KOPT-K1 (cell line): ENCODE data around the gene HRG.

ENCODE experiments used
- H3K27ac ChIP-seq: fragments of 200-600 bp; sonication (generic); 2 replicates; pipeline ENCODE4 v1.5.1; 2016; ENCODE audit warnings: antibody characterized with exemption, mild to moderate bottlenecking, low read depth, low read length; ENCODE audit not compliant: poor library complexity, severe bottlenecking
- H3K36me3 ChIP-seq: fragments of 200-600 bp; sonication (generic); 2 replicates; pipeline ENCODE4 v1.5.1; 2017; ENCODE audit warnings: antibody characterized with exemption, mild to moderate bottlenecking, low read length, moderate library complexity; ENCODE audit not compliant: insufficient read depth
- H3K9me3 ChIP-seq: fragments of 200-600 bp; sonication (generic); 2 replicates; pipeline ENCODE4 v1.5.1; 2017; ENCODE audit warnings: antibody characterized with exemption, low read length, mild to moderate bottlenecking; ENCODE audit not compliant: insufficient read depth, poor library complexity, severe bottlenecking

The HRG gene, protein sequence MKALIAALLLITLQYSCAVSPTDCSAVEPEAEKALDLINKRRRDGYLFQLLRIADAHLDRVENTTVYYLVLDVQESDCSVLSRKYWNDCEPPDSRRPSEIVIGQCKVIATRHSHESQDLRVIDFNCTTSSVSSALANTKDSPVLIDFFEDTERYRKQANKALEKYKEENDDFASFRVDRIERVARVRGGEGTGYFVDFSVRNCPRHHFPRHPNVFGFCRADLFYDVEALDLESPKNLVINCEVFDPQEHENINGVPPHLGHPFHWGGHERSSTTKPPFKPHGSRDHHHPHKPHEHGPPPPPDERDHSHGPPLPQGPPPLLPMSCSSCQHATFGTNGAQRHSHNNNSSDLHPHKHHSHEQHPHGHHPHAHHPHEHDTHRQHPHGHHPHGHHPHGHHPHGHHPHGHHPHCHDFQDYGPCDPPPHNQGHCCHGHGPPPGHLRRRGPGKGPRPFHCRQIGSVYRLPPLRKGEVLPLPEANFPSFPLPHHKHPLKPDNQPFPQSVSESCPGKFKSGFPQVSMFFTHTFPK

DNA sequence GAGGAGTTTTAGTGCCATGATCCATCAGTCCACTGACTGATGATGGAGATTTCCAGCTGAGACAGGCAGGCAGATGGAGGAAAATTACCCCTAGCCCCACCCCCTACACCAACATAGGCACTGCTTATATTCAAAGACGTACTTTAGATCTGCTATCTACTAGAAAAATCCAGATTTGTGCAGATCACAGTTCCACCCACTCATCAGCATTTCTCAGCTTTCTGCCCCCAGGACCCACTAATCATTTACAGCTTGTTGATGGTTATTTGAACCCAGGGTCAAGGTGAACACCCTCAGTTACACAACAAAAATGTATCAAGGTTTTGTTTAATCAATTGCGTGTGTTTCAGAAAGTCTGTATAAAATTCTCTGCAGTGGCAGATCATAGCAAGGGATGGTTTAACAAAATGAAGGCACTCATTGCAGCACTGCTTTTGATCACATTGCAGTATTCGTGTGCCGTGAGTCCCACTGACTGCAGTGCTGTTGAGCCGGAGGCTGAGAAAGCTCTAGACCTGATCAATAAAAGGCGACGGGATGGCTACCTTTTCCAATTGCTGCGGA, at the start of gene HRG:
HRG (plus strand) TSS at position 390 of the 564 bp plus-strand sequence; CDS start at position 408, 18 bp downstream.
- Histone ChIP-seq H3K27ac (no peak within 1 kb of the TSS), H3K36me3 (no peaks in the 10 kb centered on the region), H3K9me3 (no peaks in the 10 kb centered on the region)

DNA sequence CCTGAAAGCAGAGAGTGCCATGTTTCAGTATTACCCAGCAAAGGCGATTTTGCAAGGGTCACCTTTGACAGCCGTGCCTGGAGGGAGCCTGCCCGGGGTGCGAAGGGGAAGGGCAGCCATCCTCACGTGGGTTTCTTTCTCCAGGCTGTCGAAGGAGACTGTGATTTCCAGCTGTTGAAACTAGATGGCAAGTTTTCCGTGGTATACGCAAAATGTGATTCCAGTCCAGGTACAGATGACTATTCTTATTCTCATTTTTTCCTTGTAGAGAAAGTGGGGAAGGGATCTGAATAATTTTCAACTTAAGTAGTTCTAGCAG, 49.6 kb upstream of the HRG start:
- H3K27ac ChIP-seq, result no peak overlapping the region
- no peaks in the 10 kb centered on the region for H3K36me3 ChIP-seq
- no peaks in the 10 kb centered on the region for H3K9me3 ChIP-seq

DNA sequence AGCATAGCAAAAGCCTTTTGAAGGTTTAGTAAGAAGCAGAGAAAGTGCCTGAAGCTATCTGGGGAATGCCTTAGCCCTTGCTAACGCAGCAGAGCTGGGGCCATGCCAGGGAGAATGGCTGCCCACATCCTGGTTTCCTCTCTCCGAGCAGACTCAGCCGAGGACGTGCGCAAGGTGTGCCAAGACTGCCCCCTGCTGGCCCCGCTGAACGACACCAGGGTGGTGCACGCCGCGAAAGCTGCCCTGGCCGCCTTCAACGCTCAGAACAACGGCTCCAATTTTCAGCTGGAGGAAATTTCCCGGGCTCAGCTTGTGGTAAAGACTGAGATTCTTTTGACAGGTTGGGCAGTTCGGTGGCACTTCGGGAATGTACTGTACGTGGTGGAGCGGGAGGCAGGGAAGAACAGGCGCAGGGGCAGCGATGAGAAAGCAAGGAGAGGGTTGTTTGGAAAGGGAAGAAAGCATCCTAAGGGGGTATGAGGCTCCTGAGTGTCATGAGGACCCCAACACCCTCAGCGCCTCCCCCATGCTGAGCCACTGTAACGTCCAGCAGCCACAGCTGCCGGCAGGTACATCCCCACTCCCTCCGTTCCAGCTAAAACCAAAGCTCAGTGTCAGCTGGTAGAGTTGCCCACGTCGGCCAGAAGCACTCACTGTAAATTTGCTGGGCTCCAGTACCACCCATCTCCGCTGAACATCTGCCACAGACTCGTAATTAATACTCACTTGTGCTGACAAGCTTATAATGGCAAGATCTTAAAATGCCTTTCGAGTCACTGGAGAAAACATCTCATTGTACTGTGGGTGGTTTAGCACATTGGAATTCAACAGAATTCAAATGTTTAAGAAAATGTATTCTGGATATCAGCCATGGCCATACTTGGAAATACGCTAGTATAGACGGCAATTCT, 48.5 kb upstream of the HRG start:
- no peak overlapping the region for H3K27ac ChIP-seq
- H3K36me3 ChIP-seq, result no peaks in the 10 kb centered on the region

DNA sequence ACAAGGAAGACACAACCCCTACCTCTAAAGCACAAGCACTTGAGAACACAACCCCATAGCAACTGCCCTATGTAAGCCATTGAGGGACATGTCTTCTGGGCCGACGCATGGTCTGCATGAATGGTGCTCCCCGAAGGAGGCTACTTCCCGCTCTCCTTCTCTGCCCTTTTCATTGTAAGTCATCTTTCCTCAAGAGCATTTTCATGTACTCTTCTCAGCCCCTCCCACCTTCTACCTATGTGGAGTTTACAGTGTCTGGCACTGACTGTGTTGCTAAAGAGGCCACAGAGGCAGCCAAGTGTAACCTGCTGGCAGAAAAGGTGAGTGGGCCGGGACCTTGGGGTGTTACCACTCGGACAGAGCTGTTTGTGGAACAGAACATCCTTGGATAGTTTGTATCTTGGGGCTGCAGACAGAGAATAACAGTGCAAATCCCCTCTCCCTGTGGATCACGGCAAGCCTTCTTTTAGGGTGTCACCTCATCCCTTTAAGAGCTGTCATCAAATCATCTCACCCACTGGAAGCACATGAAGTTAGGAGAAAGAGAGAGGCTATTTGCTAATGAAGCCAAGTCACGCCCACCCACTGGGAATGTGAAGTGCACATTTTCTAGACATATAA, 47.4 kb upstream of the HRG start:
- Histone ChIP-seq H3K36me3 (no peaks in the 10 kb centered on the region), H3K27ac (no peak overlapping the region), H3K9me3 (no peaks in the 10 kb centered on the region)

More for the DNA sequence above, 48.5 kb upstream of the HRG start:
- no peaks in the 10 kb centered on the region for H3K9me3 ChIP-seq

DNA sequence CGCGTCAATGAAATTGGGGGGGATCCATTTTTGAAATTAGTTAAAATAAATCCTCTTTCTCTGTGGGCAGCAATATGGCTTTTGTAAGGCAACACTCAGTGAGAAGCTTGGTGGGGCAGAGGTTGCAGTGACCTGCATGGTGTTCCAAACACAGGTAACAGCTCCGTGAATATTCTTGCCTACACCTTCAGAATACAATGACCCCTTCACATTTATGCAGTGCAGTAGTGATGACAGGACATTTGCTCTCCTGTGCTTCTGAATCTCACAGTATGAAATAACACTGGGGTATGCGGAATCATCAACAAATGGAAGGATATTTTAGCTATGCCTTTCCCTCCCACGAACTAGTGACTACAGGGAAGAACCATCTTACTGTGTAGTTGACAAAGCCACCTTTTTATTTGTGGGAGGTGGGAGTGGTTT, 46.0 kb upstream of the HRG start:
- Histone ChIP-seq H3K36me3 (no peaks in the 10 kb centered on the region), H3K27ac (no peak overlapping the region), H3K9me3 (no peaks in the 10 kb centered on the region)

DNA sequence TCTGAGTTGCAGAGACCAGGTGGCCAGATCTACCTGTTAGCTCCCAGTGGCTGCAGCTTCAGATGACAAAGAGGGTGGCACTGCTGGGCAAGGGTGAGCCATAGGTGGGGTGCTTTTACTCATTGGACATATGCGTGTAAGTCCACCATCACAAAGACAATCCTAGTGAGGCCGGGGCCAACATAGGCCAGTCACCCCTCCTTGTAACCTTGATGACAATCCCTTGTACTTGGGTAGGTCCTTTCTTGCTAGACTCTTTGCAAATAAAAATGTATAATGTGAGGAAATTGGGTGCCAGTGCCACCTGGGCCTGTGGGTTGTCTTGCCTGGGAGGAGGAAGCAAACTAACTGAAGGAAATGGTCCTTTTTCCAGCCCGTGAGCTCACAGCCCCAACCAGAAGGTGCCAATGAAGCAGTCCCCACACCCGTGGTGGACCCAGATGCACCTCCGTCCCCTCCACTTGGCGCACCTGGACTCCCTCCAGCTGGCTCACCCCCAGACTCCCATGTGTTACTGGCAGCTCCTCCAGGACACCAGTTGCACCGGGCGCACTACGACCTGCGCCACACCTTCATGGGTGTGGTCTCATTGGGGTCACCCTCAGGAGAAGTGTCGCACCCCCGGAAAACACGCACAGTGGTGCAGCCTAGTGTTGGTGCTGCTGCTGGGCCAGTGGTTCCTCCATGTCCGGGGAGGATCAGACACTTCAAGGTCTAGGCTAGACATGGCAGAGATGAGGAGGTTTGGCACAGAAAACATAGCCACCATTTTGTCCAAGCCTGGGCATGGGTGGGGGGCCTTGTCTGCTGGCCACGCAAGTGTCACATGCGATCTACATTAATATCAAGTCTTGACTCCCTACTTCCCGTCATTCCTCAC, 45.4 kb upstream of the HRG start:
- no peaks in the 10 kb centered on the region for H3K36me3 ChIP-seq

DNA sequence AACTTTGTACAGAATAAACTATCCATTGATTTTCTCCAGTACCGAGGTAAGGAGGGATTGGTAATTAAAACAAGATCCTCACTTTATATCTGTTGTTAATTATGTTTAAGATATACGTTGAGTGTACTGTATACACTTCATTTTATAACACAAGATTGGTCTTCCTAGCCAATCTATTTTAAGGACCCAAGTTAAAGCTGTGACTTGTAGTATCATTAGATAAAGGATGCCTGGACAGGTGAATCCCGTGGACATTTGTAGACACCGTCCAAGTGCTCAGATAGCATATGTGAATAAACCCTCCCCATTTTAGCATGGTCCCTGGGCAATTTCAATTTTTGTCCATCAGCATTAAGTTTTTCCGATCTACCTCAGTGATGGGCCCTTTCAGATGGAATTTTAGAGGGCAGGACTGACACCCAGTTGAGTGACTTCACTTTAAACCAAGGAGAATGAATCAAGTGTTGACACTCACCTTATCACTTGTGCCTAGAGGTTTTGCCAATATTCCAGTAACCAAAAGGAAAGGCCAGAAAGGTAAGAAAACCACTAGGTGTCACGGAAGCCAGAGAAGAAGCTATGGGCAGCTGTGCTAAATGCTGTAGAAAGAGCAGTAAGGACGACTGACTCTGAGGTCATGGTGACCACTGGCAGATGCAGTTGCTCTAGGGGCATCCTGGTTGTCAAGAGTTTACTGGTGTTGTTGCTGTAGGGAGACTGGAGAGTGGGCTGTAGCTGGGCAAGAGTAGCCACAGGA, 43.7 kb upstream of the HRG start:
- no peaks in the 10 kb centered on the region for H3K36me3 ChIP-seq
- H3K27ac ChIP-seq, result no peak overlapping the region
- H3K9me3 ChIP-seq, result no peaks in the 10 kb centered on the region

More for the DNA sequence above, 45.4 kb upstream of the HRG start:
- Histone ChIP-seq H3K27ac (no peak overlapping the region), H3K9me3 (no peaks in the 10 kb centered on the region)

DNA sequence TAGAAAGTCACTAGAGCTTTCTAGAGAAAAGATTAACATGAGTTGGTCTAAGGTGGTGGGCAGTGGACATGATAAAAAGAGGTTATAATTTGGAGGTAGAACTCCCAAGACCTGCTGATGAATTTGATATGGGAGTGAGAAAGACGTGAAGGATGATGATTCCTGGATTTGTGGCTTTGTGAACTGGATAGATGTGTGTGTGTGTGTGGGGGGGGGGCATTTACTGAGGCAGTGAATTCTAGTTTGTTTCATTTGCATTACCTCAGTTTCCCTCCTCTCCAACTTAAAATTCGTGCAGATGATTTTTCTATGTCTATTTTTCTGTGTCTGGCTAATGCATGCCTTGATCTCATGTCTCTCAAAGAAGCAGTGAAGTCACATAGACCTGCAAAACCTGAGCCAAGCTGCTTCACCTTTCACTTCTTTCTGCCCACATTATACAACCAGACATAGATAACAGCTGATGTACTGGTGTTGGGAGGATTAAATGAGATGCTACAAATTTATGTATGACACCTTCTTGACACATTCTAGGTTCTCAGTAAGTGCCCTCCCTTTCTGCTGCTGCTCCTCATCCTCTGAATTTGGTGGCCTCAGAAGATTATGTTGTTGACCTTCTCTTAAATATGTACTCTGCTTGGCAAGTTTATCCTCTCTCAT, 43.0 kb upstream of the HRG start:
- no peaks in the 10 kb centered on the region for H3K9me3 ChIP-seq
- no peak overlapping the region for H3K27ac ChIP-seq

DNA sequence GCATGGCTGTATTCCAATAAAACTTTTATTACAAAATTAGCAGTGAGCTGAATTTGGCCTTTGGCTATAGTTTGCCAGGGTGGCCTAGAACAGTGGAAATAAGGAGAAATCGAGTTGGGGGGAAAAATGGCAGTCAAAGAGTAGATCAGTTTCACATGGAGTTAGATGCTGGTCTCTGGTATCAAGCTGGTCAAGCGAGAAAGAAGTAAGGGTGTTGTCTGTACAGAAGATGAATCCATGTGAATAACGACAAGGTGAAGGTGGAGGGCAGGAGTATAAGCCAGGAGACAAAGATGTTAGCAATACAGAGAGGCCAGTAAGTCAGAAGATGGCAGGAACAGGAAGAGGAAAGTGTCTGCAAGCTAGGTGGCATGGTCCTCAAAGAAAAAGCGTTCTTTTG, 41.2 kb upstream of the HRG start:
- H3K36me3 ChIP-seq, result no peaks in the 10 kb centered on the region
- no peak overlapping the region for H3K27ac ChIP-seq

More for the DNA sequence above, 43.0 kb upstream of the HRG start:
- H3K36me3 ChIP-seq, result no peaks in the 10 kb centered on the region

DNA sequence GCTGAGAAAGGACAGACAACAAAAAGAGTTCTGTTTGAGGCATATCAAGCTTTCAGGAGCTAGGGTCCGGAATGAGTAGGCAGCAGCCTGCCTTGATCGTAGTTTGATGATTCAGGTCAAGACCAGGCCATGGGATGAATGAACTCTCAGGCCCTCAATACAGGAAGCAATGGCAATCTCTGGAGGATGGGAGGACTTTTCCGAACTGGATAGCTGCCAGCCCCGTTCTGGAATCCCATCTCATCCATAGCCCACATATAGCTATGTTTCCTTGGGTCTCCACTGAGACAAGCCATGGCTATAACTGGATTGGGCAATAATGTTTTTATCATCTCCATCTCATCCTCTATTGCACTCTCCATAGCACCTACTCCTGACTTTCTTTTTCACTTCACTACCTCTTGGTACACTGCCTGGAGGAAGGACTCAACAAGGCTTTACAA, 40.2 kb upstream of the HRG start:
- Histone ChIP-seq H3K27ac (no peak overlapping the region), H3K9me3 (no peaks in the 10 kb centered on the region), H3K36me3 (no peaks in the 10 kb centered on the region)

More for the DNA sequence above, 41.2 kb upstream of the HRG start:
- no peaks in the 10 kb centered on the region for H3K9me3 ChIP-seq

DNA sequence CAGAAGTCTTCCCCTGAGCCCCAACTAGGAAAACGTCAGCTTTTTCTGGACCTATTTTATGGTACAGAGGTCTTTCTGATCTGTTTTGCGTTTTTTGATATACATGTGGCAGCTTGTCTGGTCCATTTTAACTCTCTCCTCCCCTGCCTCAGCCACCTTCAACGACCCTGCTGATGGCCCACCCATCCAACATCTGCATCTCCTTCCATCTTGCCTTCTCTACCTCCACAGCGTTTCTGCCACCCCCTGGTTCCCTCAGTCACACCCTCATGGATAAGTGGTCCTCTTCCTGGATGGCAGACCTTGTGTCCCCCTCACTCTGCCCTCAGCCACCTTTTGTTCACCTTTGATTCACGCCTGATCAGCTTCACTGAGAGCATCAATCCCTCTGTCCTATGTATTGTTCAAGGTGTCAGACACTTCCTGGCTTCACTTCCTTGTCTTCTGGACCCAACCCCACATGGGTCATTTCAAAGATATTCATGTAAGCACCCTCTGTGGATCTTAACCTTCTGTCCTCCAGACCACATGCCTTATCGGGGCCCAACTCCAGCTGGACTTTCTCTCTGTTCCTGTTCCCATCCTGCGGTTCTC, 39.5 kb upstream of the HRG start:
- no peaks in the 10 kb centered on the region for H3K36me3 ChIP-seq
- no peaks in the 10 kb centered on the region for H3K9me3 ChIP-seq
- H3K27ac ChIP-seq, result no peak overlapping the region

DNA sequence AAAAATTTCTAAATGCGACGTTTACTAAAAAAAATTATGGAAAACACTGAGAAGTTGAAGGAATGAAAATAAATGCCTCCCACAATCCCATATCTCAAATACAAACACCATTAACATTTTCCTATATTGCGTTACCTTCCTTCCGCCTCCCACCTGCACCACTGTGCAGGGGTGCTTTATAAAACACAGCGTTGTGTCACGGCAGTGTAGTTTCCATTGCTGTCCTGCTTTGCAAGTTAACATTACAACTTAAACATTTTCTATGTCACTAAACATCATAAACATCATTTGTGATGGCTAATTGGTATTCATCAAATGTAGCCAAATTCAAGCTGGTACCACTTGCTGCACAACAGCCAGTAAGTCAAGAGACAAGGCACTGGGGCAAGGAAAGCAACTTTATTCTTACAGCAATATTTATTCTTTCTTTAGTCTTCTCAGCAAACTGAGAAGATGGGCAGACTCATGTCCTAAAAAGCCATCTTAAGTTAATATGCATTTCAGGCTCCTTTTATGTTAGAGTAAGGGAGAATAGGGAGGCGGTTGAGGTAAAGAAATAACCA, 37.9 kb upstream of the HRG start:
- Histone ChIP-seq H3K9me3 (no peaks in the 10 kb centered on the region), H3K36me3 (no peaks in the 10 kb centered on the region), H3K27ac (no peak overlapping the region)
